ENCODE results near the gene SYT15. TPM values are rescaled to one million over a fixed set of nuclear protein-coding genes. Genes with fewer than 3 reads are reported as not detected.

SYT15 gene
- total and polyA plus RNA-seq, 2 donors (not counting 1 experiment from before 2014, with no cell fraction given), result 0.18 to 0.94 TPM

DNA sequence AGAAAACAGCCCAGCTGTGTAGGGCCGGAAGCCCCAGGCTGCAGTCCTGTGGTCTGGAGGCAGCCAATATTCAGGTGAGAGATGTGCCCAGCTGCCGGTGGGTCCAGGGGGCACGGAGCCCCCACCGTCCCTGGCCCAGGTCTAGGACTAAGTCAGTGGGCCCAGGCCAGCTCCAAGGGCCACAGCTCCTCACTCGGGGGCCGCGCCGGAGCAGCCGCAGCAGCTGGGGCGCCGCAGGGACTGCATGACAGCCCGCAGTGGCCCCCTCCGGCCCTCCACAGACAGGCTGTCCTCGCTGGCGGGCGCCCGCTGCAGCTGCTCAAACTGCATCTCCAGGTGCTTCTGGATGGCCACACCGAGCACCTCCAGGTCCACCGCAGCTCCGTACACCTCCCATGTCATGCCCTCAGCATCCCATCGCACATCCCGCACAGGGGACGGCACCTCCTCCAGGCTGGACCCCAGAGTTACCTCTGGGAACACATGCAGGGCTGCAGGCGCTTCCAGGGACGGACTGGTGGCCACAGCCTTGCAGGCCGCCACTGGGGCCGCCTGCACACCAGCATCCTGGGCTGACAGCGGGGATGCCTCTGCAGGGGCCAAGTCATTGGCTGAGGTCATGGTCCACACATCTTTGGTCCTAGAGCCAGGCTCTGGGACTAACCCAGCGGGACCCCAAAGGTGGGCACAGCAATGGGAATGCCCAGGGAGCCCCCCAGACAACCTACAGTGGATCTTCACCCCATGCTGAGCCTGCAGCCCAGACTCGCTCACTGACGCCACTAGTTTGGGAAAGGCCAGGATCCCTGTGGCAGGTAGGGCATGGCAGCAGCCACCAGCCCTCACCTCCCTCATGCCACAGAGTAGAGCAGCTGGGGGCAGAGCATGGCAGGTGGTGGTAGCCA, 29.5 kb upstream of the SYT15 start:
- no peak overlapping the region for H3K4me3 Mint-ChIP-seq
- CTCF ChIA-PET, result no interaction called here
- peaks cover 12% of the 10 kb centered on the region for H3K27me3 Mint-ChIP-seq
- H3K4me1 ChIP-seq (ENCODE audit: control insufficient read depth in 2 of 2, insufficient read depth in 2 of 2, low read length in 2 of 2), result no peaks in the 10 kb centered on the region
- H3K9me3 ChIP-seq (ENCODE audit: control extremely low read depth in 1 of 3, control insufficient read depth in 2 of 3, insufficient read depth in 1 of 3, low read length in 2 of 3), result no peaks in the 10 kb centered on the region
- no peak for DNase-seq
- no peak overlapping the region for H3K9ac ChIP-seq (ENCODE audit: low read length)
- POLR2A ChIA-PET, result no interaction called here
- no peak overlapping the region for H3K27ac Mint-ChIP-seq
- ATAC-seq (ENCODE audit: low read depth), result no peak
- no peak overlapping the region for H3K4me2 ChIP-seq (replicated peaks; ENCODE audit: low read depth, low read length, poor library complexity, severe bottlenecking)
- no peaks in the 10 kb centered on the region for H3K36me3 ChIP-seq (replicated peaks in 1 of 2; ENCODE audit: control extremely low read depth in 1 of 2, control insufficient read depth in 1 of 2, extremely low read depth in 1 of 2, insufficient read depth in 2 of 2, low read length in 1 of 2)
- H3K4me1 Mint-ChIP-seq, result no peaks in the 10 kb centered on the region
- WGBS (ENCODE audit: insufficient coverage), result 83% methylated on average over 31 of the region's 31 CpGs
- no peak overlapping the region for H3K4me3 ChIP-seq (ENCODE audit: control extremely low read depth in 1 of 5, extremely low read depth in 1 of 5, insufficient read depth in 1 of 5, low read depth in 2 of 5, low read length in 4 of 5)
- intact Hi-C loops (cut with micrococcal nuclease), result no loop called here
- no peak overlapping the region for H3K27ac ChIP-seq (ENCODE audit: low read length in 2 of 2)
- no peak for TF ChIP-seq CTCF (IDR thresholded peaks at IDR 0.05)
- no peak for TF ChIP-seq EZH2 (IDR thresholded peaks at IDR 0.05; ENCODE audit: borderline replicate concordance, insufficient read depth, low read depth, low read length, poor library complexity, severe bottlenecking)
- no peaks in the 10 kb centered on the region for H3K9me3 Mint-ChIP-seq (ENCODE audit: insufficient read depth)
- H3K79me2 ChIP-seq (ENCODE audit: control insufficient read depth, insufficient read depth, low read length), result no peaks in the 10 kb centered on the region
- H4K20me1 ChIP-seq (ENCODE audit: control insufficient read depth, insufficient read depth, low read length, poor library complexity, severe bottlenecking), result no peaks in the 10 kb centered on the region
- H2AFZ ChIP-seq (ENCODE audit: insufficient read depth, low read depth, low read length, poor library complexity, severe bottlenecking), result no peak overlapping the region
- peaks cover 0 to 3% (median 0%) of the 10 kb centered on the region in 4 experiments for H3K27me3 ChIP-seq (replicated peaks in 1 of 4; ENCODE audit: control extremely low read depth in 1 of 4, control insufficient read depth in 3 of 4, insufficient read depth in 4 of 4, low read length in 3 of 4)
